Endothelial cell of umbilical vein (primary cell): ENCODE results near the gene TNFSF13. TPM values are rescaled to one million over a fixed set of nuclear protein-coding genes. Genes with fewer than 3 reads are reported as not detected.

Source experiments
- BruUV-seq: library from RNA; stranded (reverse); fragments of 400-500 nt; replicated peaks from 2 replicates; lab custom pipeline; 2021; lab: Mats Ljungman, UMichigan
- CTCF ChIA-PET: fragments of 300-600, 350-600 bp; sonication (Branson Sonifier 250); formaldehyde crosslinking; loops from one replicate; lab custom pipeline; 2021; ENCODE audit warnings: antibody characterized with exemption, inconsistent platforms; lab: Charles Lee
- POLR2A ChIA-PET: fragments of 300-600, 350-600 bp; sonication (Branson Sonifier 250); formaldehyde crosslinking; loops from one replicate; lab custom pipeline; 2021; ENCODE audit warnings: antibody characterized with exemption, inconsistent platforms; lab: Charles Lee
- DNase-seq: peaks from one replicate; pipeline ENCODE4 v3.0.0-alpha.2; 2011; ENCODE audit warnings: low read depth, low spot score
- FAIRE-seq: peaks from 2 replicates; lab custom pipeline; 2011; peaks lifted over from hg19 to GRCh38; lab: Jason Lieb, UNC
- H2AFZ ChIP-seq: 2 replicates; pipeline ENCODE4 v1.6.0; 2012; ENCODE audit warnings: low read depth, low read length, control low read depth, inconsistent platforms
- H3K27ac ChIP-seq: 2 replicates; pipeline ENCODE4 v1.5.1; 2011; ENCODE audit warnings: low read depth, mild to moderate bottlenecking, control low read depth, low read length, moderate library complexity; ENCODE audit not compliant: insufficient read depth
- H3K27me3 ChIP-seq, 2 experiments: 2 replicates each; pipeline versions ENCODE4 v1.6.0 to v1.6.1; 2011; ENCODE audit warnings: low read length in 2 of 2, mixed read lengths in 1 of 2; ENCODE audit not compliant: control insufficient read depth in 2 of 2, insufficient read depth in 2 of 2
- H3K36me3 ChIP-seq, 2 experiments: 2 replicates in 1 of 2; 3 replicates in 1 of 2; pipeline ENCODE4 v1.5.1; 2011; ENCODE audit warnings: low read length in 2 of 2, mild to moderate bottlenecking in 1 of 2, moderate library complexity in 1 of 2; ENCODE audit not compliant: control insufficient read depth in 2 of 2, insufficient read depth in 2 of 2; ENCODE audit errors: extremely low read depth in 1 of 2
- H3K4me1 ChIP-seq: 3 replicates; pipeline ENCODE4 v1.5.1; 2011; ENCODE audit warnings: mild to moderate bottlenecking, low read length; ENCODE audit not compliant: control insufficient read depth, insufficient read depth; ENCODE audit errors: extremely low read depth
- H3K4me2 ChIP-seq: 2 replicates; pipeline ENCODE4 v1.6.1; 2011; ENCODE audit warnings: low read length, control low read depth, mixed read lengths; ENCODE audit not compliant: insufficient read depth
- H3K4me3 ChIP-seq, 3 experiments: fragments of 200-600 bp in 1 of 3; sonication (generic), shearing (Covaris generic) in 1 of 3; replicated peaks in 1 of 3; 2 replicates each; pipeline ENCODE4 v1.5.1; 2011 to 2016; ENCODE audit warnings: control low read depth in 3 of 3, low read length in 3 of 3, mild to moderate bottlenecking in 2 of 3, inconsistent platforms in 1 of 3, low read depth in 1 of 3, moderate library complexity in 1 of 3; ENCODE audit not compliant: insufficient read depth in 1 of 3
- H3K79me2 ChIP-seq: 2 replicates; pipeline ENCODE4 v1.6.0; 2012; ENCODE audit warnings: low read length, inconsistent platforms; ENCODE audit not compliant: control insufficient read depth, insufficient read depth
- H3K9ac ChIP-seq: replicated peaks from 2 replicates; pipeline ENCODE3; 2011; ENCODE audit warnings: low read length, control low read depth; ENCODE audit not compliant: insufficient read depth; ENCODE audit errors: extremely low read depth
- H3K9me1 ChIP-seq: replicated peaks from 3 replicates; pipeline ENCODE4 v1.6.0; 2011; ENCODE audit warnings: mild to moderate bottlenecking, low read length; ENCODE audit not compliant: control insufficient read depth, insufficient read depth; ENCODE audit errors: extremely low read depth
- H3K9me3 ChIP-seq: replicated peaks from 2 replicates; pipeline ENCODE4 v1.5.1; 2012; ENCODE audit warnings: low read length, inconsistent platforms; ENCODE audit not compliant: control insufficient read depth, insufficient read depth
- H4K20me1 ChIP-seq: replicated peaks from 2 replicates; pipeline ENCODE3; 2011; ENCODE audit warnings: mild to moderate bottlenecking, low read length; ENCODE audit not compliant: control insufficient read depth, insufficient read depth; ENCODE audit errors: extremely low read depth
- CTCF ChIP-seq, 2 donors: IDR thresholded peaks; 1 replicate in 1 of 2; 2 replicates in 1 of 2; pipeline ENCODE4 v1.5.1; 2011; ENCODE audit warnings: low read length in 2 of 2, mild to moderate bottlenecking in 2 of 2, moderate library complexity in 2 of 2, control low read depth in 1 of 2, inconsistent platforms in 1 of 2, low read depth in 1 of 2; ENCODE audit not compliant: insufficient read depth in 1 of 2; ENCODE audit errors: extremely low read depth in 1 of 2
- EZH2 ChIP-seq: IDR thresholded peaks from 2 replicates; pipeline ENCODE4 v1.6.1; 2012; ENCODE audit warnings: borderline replicate concordance, low read depth, mild to moderate bottlenecking, moderate library complexity, low read length, inconsistent platforms; ENCODE audit not compliant: severe bottlenecking
- FOS ChIP-seq: IDR thresholded peaks from 2 replicates; pipeline ENCODE4 v1.6.1; 2011; ENCODE audit warnings: mild to moderate bottlenecking, low read length, moderate library complexity, borderline replicate concordance; ENCODE audit not compliant: insufficient read depth
- GATA2 ChIP-seq: IDR thresholded peaks from 2 replicates; pipeline ENCODE4 v1.7.0; 2011; ENCODE audit warnings: low read depth, mild to moderate bottlenecking, moderate library complexity, mixed read lengths, low read length; ENCODE audit not compliant: insufficient read length, insufficient read depth
- JUN ChIP-seq: IDR thresholded peaks from 2 replicates; pipeline ENCODE4 v1.6.1; 2011; ENCODE audit warnings: borderline replicate concordance, low read depth; ENCODE audit not compliant: insufficient read length, insufficient read depth
- MAX ChIP-seq: IDR thresholded peaks from 2 replicates; pipeline ENCODE4 v1.6.1; 2011; ENCODE audit not compliant: insufficient read depth, insufficient read length
- MYC ChIP-seq: IDR thresholded peaks from one replicate; pipeline ENCODE4 v1.6.1; 2011; ENCODE audit warnings: mild to moderate bottlenecking, low read depth, low read length
- POLR2A ChIP-seq: IDR thresholded peaks from 2 replicates; pipeline ENCODE4 v1.6.1; 2012; ENCODE audit warnings: low read depth, mild to moderate bottlenecking, control low read depth, low read length
- POLR2AphosphoS5 ChIP-seq: IDR thresholded peaks from 2 replicates; pipeline ENCODE4 v1.6.1; 2012; ENCODE audit warnings: low read depth, mild to moderate bottlenecking, control low read depth, low read length, moderate library complexity; ENCODE audit not compliant: insufficient read depth
- dilution Hi-C: fragments of 300-500 bp; cut with MboI; formaldehyde crosslinking; loops from one replicate; pipeline ENCODE4 v1.15.0; 2019; ENCODE audit warnings: low sequenced_read_pairs; ENCODE audit not compliant: extremely low pct_ligation_motif_present
- intact Hi-C: fragments of 100-400 bp; cut with micrococcal nuclease; formaldehyde crosslinking; loops from one replicate; pipeline ENCODE4 v1.10.0; 2022
- polyA plus RNA-seq, 4 experiments: library from polyadenylated mRNA; depleted of rRNA in 3 of 4; stranded (reverse) in 3 of 4; unstranded in 1 of 4; fragments of >200 nt; gene quantifications; 2 replicates each; pipeline versions ENCODE4 v1.2.1 to v1.2.3, GENCODE V29; 2011 to 2012; ENCODE audit warnings: missing spikeins in 1 of 4
- total RNA-seq: library from RNA; stranded (reverse); gene quantifications from 2 replicates; pipeline ENCODE4 v1.2.3, GENCODE V29; 2021

Gene TNFSF13
- total and polyA plus RNA-seq, 2 donors (not counting 3 experiments of a cell fraction or from before 2014, with no cell fraction given), result 3.6 to 5.4 TPM

- H3K27ac ChIP-seq, result no peak overlapping the region
- no peaks in the 10 kb centered on the region for H3K9me1 ChIP-seq
- BruUV-seq, result no TSS peak
- CTCF ChIA-PET, result interaction anchor here (0.8 to 5.7 kb wide), 13 partner anchors 8 to 175 kb away, joined by 3 to 314 read pairs (median 9); partner anchors contain the start of genes SENP3, TNFSF12, TNFSF13 and TP53
- H3K4me3 ChIP-seq, result no peak overlapping the region
- no peak overlapping the region for H3K4me2 ChIP-seq
- no peaks in the 10 kb centered on the region for H3K4me1 ChIP-seq
- peaks cover 22 to 55% of the 10 kb centered on the region in 2 experiments for H3K36me3 ChIP-seq
- FAIRE-seq (no peak), DNase-seq (no peak)
- H4K20me1 ChIP-seq, result no peaks in the 10 kb centered on the region
- H3K27me3 ChIP-seq, result no peaks in the 10 kb centered on the region
- no peaks in the 10 kb centered on the region for H3K79me2 ChIP-seq
- intact Hi-C loops (no loop called here), dilution Hi-C loops (no loop called here)
- H3K9me3 ChIP-seq, result no peaks in the 10 kb centered on the region
- no peak for TF ChIP-seq EZH2
- TF ChIP-seq MAX, result no peak
- POLR2A ChIA-PET, result interaction anchor here (0.9 to 1.1 kb wide), 2 partner anchors 29 to 47 kb away, joined by 3 read pairs; partner anchors contain the start of gene POLR2A
- no peak overlapping the region for H2AFZ ChIP-seq
- no peak overlapping the region for H3K9ac ChIP-seq
Measured at GRCh38 chr17:7512824-7513540, 45.6 kb upstream of the TNFSF13 start.

- H3K27ac ChIP-seq, result no peak overlapping the region
- H3K4me2 ChIP-seq, result no peak overlapping the region
- DNase-seq, result no peak
- BruUV-seq, result no TSS peak
- peaks cover 16 to 49% of the 10 kb centered on the region in 2 experiments for H3K36me3 ChIP-seq
- H3K4me1 ChIP-seq, result no peaks in the 10 kb centered on the region
- no peak overlapping the region for H3K4me3 ChIP-seq
- CTCF ChIA-PET, result interaction anchor here (0.8 to 5.7 kb wide), 22 partner anchors 9 to 527 kb away, joined by 3 to 314 read pairs (median 5); partner anchors contain the start of genes NEURL4, SENP3, TMEM256 and TNFSF12
- H3K27me3 ChIP-seq, result no peaks in the 10 kb centered on the region
- H4K20me1 ChIP-seq, result no peaks in the 10 kb centered on the region
- no peak overlapping the region for H2AFZ ChIP-seq
- FAIRE-seq, result no peak
- H3K79me2 ChIP-seq, result no peaks in the 10 kb centered on the region
- POLR2A ChIA-PET, result interaction anchor here (0.7 to 0.9 kb wide), 3 partner anchors 30 to 66 kb away, joined by 3 read pairs; partner anchors contain the start of genes CD68 and POLR2A
- dilution Hi-C loops, result no loop called here
- intact Hi-C loops, result loop anchor here (1.0 kb wide), 2 partner anchors 47 to 75 kb away; partner anchors contain the start of gene SENP3
- no peaks in the 10 kb centered on the region for H3K9me3 ChIP-seq
- no peaks in the 10 kb centered on the region for H3K9me1 ChIP-seq
- H3K9ac ChIP-seq, result no peak overlapping the region
- no peak for TF ChIP-seq MYC
- no peak for TF ChIP-seq FOS
- TF ChIP-seq MAX, result no peak
- TF ChIP-seq POLR2A, result no peak
- TF ChIP-seq GATA2, result no peak
- TF ChIP-seq POLR2AphosphoS5, result no peak
- TF ChIP-seq JUN, result no peak
- no peak for TF ChIP-seq EZH2
- no peak for TF ChIP-seq CTCF (IDR thresholded peaks at IDR 0.05; ENCODE audit: extremely low read depth in 1 of 2, insufficient read depth in 1 of 2, low read depth in 1 of 2, low read length in 2 of 2)
Measured at GRCh38 chr17:7513850-7514419, 44.6 kb upstream of the TNFSF13 start.
